ENCODE measurements around the gene ANXA2.
A peak's percentile ranks its signal among the peaks of the same experiment; 100 is the strongest.

ANXA2 gene

DNA sequence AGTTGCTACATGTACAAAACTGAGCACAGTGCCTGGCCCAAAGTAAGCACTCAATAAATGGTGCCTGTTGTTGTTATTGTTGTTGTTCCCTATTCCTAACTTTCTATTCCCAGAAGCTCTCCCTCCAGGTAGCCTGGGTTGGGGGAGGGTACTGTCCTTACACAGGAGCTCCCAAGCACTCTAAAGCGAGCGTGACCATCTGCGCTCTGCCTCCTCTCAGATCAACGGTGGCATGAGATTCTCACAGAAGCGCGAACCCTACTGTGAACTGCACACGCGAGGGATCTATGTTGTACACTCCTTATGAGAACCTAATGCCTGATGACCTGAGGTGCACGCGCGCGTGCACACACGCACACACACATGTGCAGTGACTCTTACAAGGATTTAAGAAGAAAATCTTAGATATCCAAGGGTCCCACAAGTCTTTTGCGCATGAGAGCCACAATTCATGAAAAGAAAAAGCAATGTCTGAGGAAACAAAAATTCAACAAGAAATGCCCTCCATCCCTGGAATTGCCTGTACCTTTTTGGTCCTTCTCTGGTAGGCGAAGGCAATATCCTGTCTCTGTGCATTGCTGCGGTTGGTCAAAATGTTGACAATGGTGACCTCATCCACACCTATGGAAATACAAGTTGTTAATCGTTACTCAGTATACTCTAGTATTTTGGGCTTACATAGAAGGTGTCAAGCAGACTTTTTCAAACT is 33.7 kb downstream of the ANXA2 start:
- no peak for DNase-seq

DNA sequence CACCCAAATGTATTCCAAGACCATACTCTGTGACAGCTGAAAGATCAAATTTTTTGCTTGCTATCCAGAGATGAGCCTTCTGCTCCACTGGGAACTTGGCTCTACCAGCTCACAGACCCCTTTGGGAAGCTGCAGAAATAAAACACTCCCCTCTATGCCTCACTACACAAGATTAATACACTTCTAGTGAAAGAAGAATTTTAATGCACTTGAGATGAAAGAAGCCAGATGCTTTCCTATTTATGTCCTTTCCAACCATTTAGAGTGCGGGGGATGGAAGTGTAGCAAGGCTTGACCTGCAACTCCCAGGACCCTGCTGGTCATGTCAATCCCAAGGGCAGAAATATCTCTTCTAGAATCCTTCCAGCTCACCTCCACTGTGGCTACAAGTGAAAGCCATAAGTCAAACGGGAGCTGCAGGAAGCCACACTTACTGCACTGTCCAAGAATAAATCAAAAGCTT is 34.7 kb downstream of the ANXA2 start:
- DNase-seq = no peak

DNA sequence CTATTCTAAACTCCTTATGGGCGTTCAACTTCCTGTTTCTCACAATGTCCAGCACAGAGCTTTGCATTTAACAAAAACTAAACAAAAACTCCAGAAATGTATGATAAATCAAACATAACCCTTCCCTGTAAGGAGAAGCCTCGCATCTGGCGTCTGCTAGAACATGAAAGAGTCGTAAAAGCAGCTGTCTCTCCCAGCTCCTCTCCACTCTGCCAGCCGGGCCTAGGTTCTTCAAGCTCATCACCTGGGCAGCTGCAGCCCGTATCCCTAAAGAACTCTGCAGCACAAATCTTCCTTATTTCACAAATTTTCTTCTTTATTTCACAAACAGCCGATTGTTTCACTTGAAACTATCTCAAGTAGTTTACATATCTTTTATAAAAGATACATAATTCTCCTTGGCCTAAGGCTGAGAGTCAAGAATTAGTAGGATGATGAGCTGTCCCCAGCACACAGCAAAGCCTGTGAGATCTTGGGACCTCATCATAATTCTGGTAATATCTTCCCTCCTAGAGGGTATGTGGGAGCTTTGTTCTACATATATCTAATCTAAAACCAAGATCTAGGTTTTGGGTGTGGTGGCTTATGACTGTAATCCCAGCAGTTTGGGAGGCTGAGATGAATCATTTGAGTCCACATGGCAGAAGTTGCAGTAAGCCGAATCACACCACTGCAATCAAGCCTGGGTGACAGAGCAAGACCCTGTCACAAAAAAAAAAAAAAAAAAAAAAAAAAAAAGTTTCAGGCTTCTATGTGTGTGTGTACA is 35.3 kb downstream of the ANXA2 start:
- no peak for DNase-seq

DNA sequence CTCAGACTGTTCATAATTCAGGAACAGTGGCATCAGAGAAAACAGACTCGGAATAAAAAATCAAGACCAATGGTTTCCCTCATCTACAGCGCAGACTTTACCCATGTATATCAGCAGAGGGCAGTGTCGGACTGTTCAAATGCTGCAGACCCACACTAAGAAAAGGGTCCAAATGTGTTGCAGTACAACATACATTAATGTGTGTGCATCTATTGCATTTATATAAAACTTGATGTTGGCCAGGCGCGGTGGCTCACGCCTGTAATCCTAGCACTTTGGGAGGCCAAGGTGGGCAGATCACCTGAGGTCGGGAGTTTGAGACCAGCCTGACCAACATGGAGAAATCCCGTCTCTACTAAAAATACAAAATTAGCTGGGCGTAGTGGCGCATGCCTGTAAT is 38.0 kb downstream of the ANXA2 start:
- DNase-seq = peak in 1 of 4 experiments; percentile 6

DNA sequence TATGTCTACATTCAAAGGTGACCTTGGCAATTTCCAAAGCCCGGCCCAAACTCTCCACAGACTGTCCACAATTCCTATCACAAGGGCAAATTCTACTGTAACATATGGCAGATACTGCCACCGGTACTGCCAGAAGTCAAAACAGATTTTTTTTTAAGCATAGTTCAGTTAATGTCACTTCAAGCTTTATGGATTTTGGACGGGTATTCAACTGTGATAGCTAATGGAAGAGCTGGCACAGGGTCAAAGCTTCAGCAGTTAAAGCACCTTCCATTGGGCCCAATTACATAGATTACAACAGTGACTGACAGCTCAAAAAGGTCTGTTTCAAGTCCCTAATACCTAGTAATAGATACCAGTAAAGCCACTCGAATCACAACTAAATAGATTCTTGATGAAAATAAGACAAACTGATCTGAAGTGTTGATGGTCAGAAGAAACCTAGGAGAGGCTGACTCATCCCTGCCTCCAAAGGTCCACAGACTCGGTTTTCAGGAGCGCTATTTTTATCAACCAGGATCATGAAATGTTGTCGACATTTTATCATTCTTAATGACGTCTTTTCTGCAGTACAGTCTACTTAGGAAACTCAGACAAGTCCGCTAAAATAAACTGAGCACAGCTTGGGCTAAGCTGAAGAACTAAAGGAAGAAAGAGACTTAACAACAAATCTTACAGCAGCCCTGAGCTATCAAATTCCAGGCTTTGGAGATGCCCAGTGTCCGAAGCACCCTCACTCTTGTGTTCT is 38.7 kb downstream of the ANXA2 start:
- no peak for DNase-seq

DNA sequence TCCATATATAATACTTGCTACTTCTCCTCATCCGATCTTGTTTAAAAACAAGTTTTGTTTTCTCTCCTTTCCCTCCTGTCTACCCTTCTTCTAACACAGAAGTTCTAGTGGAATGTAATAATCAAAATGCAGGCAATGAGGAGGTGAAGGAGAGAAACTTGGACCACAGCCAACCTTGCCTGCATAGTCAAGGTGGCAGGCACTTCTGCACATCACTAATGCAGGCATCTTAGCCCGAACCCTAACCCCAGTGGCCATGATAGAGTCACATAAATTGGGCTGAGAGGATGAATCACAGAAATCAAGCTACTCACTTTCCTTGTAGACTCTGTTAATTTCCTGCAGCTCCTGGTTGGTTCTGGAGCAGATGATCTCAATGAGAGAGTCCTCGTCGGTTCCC is 41.0 kb downstream of the ANXA2 start:
- DNase-seq = no peak

DNA sequence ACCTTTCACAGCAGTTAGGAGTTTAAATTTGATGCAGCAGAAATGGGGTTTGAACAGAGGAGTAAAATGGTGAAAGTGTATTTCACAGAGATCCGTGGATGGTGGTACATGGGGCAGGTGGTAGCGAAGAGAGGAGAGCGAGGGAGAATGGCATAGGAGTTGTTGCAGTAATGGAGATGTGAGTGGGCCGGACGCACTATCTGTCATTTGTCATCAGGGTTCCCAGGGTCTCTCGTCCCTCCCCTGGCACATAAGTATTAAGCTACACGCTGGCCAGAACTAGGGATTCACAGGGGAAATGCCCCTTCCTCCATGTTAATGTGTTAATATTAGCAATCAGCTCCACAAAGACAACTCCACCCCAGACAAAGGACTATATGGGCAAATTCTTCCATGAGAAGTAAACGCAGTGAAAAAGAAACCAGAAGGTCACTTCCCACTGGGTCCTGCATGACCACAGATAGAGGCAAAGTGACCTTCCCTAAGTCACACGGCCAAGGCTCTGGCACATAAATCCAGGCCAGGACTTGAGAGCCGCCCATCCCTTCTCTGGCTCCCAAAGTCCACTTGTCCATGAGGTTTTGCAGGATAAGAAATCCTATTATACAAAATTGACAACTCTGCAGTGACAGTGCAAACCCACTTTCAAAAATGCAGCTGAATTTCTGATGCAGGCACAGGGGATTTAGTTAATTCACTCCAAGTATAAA is 42.5 kb downstream of the ANXA2 start:
- DNase-seq = no peak

DNA sequence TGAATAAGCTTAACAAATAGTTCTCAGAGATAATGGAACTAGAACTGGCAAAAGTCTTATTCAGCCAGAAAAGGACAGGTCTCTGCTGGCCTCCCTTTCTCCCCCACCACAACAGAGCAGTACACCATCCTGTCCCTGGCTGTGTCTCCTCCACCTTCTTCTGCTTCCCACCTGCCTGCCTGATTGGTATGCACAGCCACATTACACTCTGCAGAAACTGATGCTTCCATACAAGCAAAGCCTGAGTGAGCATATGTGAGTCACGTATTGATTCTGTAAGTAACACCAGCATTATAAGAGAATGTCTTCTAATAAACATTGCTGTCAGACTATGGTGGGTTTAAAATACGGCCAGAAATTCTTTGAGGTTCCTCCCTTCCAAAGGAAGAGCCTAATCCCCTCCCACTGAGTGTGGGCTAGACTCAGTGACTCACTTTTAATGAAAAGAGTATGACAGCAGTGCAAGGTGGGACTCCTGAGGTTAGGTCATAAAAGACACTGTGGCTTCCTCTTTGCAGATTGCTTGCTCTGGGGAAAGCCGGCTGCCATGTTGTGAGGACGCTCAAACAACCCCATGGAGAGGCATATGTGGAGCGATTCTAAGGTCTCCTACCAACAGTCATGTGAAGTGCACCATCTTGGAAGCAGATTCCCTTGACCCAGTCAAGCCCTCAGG is 44.4 kb downstream of the ANXA2 start:
- no peak for DNase-seq

DNA sequence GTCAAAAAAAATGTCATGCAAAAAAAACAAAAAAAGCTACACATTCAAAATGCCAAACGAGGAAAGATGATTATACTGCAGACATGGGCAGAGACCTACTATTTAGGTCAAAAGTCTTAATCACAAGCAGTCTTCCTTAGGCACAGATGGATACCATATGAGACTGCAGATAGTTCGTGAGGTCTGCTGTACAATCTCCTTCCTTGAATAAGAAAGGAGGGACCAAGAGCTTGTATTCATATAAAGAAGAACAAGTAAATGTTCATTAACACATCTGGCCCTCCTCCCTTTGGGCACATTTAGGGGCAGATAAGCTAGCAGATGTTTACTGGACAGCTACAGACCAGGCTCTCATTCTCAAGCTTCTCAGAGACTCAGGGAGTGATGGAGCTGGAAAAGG is 45.3 kb downstream of the ANXA2 start:
- no peak for DNase-seq

DNA sequence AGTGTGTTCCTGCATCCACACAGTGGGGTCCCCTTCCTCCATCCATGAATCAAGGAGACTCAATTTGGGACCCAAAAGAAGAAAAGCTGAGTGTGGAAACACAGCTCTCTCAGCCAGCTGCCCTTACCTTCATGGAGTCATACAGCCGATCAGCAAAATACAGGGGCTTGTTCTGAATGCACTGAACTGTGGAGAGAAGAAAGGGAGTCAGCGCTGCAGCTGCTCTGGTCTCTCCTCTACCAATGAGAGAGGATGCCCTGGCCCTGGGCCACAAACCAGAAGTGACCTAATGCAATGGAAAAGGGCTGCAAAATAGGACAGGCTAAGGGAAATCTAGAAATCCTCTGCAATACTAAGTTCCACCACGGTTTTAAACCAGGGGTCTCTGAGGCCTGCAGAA is 46.7 kb downstream of the ANXA2 start:
- DNase-seq = no peak

DNA sequence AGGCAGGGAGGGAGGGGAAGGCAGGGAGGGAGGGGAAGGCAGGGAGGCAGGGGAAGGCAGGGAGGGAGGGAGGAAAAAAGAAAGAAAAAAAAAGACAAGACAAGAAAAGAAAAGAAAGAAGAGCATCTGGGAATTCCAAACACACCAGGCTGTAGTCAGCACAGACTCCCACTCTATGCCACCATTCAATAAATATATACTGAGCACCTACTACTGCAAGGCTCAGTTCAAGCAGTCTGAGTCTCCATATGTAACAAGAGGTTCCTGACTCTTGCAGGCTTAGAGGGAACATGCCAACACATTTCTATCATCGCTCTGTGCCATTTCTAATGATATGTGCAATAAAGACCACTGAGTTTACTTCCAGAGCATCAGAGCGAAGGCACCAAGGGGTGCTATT is 47.7 kb downstream of the ANXA2 start:
- DNase-seq = no peak

DNA sequence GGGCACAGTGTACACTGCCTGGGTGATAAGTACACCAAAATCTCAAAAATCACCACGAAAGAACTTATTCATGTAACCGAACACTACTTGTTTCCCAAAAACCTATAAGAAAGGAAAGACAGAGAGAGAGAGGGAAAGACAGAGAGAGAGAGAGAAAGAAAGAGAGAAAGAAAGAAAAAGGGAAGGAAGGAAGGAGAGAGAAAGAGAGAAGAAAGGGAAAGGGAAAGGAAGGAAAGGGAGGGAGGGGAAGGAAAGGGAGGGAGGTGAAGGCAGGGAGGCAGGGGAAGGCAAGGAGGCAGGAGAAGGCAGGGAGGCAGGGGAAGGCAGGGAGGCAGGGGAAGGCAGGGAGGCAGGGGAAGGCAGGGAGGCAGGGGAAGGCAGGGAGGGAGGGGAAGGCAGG is 48.2 kb downstream of the ANXA2 start:
- no peak for DNase-seq

DNA sequence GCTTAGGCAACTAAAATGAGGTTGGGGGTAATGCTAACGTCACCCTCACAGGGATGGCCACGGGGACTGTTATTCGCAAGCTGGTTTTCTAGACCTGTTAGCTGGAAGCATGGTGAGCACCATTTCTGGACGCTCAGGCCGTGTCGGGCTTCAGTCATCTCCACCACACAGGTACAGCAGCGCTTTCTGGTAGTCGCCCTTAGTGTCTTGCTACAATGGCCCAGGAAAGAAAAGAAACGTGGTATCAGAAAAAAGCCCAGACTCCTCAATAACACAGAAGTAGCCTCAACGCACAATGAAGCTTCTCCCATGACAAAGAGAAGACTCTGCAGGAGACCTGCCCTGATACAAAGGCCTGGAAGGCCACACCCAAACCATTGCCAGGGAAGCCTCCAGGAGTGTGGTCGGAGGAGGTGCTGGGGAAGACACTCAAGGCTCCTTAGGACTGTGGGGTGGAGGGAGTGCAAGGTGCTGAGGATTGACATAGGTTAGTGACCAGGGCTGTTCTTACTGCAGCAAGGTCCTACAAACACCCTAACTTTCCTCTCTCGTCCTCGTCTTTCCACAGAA is 50.2 kb downstream of the ANXA2 start:
- no peak for DNase-seq

DNA sequence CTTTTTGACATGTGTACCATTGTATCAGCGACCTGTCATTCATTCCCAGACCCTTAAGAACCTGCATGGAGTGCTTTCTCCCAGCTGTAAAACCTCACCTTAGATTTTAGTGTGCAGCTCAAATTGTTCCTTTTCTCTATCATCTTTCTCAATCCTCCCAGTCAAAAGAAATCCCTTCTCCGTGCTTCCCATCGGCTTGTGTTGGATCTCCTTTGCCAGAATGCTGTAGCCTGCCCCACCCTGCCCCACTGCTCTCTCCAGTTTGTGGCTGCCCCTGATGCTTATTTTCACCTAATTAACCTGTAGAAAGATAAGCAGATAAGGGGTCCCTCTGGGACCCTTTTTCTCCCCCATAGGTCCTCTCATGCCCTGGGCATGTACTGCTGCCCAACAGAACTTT is 51.1 kb downstream of the ANXA2 start:
- no peak for DNase-seq

DNA sequence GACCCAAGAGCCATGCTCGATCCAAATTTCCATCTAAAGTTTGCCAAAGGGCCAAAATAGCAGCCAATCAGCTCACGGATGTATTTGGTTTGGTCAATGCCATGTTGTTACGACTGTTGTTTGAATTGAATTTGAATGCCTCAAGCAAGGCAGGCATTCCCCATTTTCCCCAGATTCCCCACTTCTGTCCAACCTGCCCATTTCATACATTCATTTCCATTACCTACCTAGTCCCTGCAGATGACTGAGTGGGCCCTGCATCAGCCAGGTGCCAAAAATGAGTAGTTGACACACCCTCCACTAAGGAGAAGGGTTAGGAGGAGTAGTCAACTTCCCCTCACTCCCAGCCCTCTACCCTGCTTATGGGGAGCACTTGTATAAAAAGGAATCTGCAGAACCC is 51.7 kb downstream of the ANXA2 start:
- no peak for DNase-seq

DNA sequence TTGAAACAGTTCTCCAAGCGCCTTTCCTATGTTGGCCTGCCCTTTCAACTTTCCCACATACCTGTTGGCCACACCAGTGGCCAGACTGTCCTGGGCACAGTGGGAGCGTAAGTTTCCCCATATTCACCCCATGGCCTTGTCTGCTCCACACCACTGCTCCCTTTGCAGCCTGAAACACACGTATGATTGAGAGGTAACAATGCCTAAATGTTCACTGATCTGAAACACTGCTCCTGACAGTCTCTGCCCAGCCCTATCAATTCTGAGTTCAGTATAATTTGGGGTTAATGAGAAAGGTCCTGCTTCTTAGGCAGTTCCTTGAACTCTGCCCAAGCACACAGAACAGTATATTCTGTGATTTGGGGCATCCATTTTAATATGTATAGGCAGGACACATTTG is 52.2 kb downstream of the ANXA2 start:
- DNase-seq = no peak

DNA sequence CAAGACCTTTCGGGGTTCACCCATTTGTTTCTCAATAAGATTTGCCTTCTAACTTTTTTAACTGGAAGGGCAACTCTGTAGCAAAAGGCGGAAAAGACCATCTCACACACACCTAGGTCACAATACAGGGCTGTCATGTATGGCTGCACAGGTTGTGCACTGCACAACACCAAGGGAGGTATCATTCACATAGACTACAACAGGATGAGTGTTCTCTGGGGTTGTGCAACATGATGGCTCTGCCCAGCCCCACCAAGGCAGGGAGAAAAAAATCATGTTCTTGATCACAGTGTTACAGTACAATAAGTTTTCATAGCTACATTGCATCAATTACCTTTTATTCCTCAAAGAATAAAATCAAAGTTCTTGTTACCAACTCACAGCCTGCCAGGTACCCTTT is 52.8 kb downstream of the ANXA2 start:
- no peak for DNase-seq

DNA sequence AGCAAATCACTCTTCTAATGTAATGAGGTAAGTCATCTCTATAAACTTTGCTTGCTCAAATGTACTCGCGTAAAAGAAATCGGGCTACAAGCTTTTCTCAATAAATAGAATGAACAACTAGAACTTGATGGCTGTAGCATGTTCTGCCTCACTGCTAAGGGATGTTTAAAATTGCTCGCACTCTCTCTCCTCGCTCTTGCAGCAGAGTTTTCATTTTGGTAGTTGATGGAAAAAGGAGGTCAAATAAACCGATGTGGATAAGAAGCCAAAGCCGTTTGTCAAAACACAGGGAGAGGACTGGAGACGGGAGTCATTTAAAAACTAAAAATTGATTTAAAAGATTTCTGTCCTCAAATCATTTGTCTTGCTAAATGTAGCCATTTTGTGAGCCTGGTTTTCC is 53.3 kb downstream of the ANXA2 start:
- no peak for DNase-seq

DNA sequence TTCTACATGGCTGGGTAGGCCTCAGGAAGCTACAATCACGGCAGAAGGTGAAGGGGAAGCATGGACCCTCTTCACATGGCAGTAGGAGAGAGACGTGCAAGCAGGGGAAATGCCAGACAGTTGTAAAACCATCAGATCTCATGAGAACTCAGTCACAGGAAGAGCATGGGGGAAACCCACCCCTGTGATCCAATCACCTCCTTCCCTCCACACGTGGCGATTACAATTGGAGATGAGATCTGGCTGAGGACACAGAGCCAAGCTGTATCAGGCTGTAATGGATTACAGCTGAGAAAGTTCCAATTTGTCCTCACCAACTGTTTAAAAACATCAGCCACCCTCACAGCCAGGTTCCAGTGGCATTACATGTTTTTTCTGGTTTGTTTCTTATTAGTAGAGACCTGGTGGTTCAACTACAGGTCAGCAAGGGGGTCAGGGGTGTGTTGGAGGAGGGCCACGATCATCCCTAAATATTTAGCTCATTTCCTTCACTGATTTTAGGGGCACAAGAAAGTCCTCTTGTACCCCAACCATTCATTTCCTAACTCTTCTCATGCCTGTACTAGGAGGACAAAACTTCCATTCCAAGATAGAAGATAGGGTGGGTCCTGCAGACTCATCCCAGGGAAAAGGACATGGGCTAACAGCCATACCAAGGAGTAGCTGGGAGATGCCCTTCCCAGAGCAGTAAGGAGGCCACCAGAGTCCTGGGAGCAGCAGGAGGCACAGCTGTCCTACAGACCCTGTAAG is 54.4 kb downstream of the ANXA2 start:
- no peak for DNase-seq

DNA sequence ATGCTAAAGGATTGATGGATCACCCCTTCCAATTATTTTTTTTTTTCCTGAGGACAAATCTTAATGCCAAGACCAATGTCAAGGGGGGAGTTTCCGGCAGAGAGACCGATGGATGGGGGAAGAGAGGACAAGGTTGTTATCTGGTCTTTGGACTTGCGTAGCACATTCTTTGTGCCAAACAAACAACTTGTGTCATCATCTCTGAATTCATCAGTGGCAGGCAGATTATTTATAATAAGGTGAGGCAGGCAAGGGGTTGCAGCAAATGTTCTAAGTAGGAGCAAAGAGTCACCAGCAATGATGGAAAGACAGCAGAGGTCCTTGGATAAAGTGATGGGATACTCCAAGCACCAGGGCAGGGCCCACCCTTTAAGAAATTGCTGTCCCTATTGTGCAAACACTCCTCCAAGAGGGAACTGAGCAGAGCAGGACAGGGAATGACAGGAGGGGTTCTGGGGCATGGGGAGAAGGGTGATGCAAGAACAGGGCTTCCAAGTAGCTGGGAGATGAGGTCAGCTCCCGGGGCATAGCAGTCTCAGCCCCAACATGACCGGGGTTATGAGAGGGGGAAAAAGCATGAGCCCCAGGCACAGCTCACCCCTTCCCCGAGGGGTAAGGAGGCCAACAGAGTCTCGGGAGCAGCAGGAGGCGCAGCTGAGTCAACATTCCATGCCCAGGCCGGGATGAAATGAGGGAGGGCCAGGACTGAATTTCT is 57.4 kb downstream of the ANXA2 start:
- DNase-seq = no peak

DNA sequence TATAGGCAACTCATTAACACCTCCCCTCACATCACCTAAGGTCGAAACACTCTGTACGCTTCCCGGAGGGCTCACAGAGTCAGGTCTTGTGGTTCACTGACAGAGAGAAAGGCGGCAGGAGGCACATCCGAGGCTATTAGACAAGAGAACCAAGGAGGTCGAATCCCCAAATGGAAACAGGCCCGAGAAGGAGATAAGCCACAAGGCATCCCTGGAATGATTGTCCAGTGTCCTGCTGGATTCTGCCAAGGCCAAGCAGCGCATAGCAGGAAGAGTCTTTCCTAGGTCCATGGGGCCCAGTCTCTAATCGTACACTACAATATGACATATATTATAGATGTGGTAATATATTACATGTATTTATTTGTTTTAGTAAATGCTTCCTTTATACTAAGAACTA is 58.5 kb downstream of the ANXA2 start:
- no peak for DNase-seq

Measured in activated naive CD4-positive, alpha-beta T cell (primary cell).